Stimulated activated CD4-positive, alpha-beta T cell treated with anti-CD3 and anti-CD28 coated beads, Interleukin-1b, Interleukin-23, amount 100 ng/mL, for 4 hours (primary cell): ENCODE results near the gene CHCHD6.
A peak's percentile ranks its signal among the peaks of the same experiment; 100 is the strongest.

Source experiments
- DNase-seq, 2 donors: peaks; one replicate each; pipeline ENCODE4 v3.0.0-alpha.2; 2020; ENCODE audit warnings: low read depth in 2 of 2

CHCHD6 gene

DNA sequence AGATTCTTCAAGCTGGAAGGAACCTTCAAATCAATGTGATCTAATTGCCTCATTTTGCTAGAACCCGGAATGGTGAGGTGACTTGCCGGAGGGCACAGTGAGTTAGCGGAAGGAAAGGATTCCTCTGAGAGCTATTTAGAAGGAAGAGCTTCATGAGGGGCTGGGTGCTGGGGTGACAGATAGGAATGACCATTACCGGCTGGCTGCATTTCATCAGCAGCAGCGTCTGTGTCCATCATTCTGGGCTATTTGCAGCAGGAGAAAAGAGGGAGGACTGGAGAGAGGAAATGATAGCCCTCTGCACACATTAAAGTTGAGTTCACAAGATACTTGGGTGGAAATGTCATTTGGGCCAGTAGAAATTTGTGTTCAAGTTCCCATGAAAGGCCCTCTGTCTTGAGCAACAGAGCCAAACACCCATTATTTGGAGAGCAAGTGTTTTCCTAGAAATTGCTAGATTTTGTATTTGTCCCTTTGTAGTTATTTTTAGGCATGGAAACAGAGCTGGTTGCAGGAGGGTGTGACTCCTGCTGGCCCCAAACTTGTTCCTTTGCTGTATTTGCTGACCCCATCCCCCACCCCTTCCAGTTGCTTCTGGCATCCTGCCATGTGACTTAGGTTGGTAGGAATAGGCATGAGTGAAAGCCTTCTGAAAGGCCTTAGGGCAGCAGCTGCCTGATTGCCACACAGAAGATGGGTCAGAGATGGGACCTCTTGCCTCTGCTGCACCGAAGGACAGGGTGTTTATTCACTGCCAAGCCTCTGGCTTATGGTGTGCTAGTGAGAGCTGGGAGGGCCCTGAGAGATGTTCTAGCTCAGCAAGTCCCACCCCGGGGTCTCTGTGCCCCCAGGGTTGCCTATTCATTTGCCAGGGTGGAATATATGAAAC is 191.4 kb downstream of the CHCHD6 start:
- no peak for DNase-seq

DNA sequence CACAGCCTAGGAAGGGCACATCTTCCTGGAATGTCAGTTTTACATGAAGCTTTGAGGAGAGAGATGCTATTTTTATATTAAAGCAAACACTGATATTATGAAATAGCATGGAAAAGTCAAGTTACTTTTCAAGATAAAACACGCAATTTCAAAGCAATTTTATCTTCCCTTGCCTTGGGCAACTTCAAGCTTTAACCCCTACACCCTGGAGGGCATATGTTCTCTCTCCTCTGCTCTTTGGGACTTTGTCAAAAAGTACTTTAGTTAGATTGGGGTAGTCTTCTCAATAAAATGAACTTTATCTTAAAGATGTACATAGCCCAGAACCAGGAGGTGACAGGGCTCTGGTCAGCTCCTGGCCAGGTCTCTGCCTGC is 192.0 kb downstream of the CHCHD6 start:
- DNase-seq = no peak

DNA sequence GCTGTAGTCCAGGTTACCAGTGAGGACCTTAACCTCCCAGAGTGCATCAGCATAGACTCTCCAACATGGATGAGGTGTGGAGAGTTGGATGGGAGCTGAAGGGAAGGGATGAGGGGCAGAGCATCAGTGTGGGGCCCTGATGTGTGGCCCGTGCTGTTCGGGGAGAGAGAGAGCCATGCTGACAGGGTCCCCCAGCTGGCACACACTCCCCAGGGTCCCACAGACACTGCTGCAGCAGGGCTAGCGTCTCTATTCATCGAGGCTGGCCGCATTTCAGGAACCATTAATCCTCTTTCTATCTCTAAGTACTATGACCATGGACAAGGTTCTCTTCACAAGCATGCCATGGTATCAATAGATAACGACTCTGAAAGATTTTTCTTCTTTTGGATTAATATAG is 192.9 kb downstream of the CHCHD6 start:
- no peak for DNase-seq

DNA sequence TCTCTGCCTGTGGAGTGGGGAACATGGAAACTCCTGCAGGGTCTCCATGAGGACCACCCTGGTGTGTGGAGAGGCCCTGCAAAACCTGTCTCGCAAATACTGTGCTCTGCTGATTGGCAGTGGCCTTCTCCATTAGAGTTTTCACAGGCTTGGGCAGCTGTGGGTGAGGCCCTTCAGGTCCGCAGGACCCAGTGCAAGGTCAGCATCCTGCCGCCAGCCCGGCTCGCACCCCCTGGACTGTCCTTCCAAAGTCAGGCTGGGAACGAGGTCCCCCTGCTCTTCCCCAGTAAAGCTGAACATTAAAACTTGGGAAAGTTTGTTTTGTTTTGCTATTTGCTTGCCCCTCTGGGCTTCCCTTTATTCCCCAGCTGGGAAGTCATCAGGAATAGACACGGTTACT is 193.9 kb downstream of the CHCHD6 start:
- no peak for DNase-seq

GRCh38 chr3:126900859-126901540 is 197.0 kb downstream of the CHCHD6 start:
- DNase-seq = no peak

GRCh38 chr3:126901631-126902030 is 197.6 kb downstream of the CHCHD6 start:
- no peak for DNase-seq

GRCh38 chr3:126903521-126903920 is 199.5 kb downstream of the CHCHD6 start:
- DNase-seq = no peak

GRCh38 chr3:126907557-126907956 is 203.5 kb downstream of the CHCHD6 start:
- DNase-seq = no peak

DNA sequence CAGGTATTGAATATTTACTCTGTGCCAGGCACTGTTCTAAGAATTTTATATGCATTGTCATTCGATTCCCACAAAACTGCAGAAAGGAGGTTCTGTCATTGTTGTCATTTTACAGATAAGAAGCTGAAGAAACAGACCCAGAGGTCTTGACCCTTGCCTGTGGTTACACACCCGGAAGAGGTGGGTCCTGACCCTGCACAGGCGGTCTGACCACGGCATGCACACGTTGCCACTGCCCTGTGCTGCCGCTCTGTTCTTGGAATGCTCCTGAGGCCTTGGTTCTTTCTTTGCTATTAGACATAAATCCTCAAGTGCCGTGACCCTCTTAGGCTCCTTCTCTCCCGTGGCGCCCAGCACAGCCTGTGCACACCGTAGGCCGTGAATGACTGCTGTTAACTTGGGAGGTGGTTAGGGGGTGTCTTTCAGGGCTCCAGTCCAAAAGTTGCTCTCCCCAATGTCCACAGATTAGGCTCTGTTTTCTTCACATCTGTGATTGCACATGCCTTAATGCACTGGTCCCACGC is 204.8 kb downstream of the CHCHD6 start:
- DNase-seq = no peak

DNA sequence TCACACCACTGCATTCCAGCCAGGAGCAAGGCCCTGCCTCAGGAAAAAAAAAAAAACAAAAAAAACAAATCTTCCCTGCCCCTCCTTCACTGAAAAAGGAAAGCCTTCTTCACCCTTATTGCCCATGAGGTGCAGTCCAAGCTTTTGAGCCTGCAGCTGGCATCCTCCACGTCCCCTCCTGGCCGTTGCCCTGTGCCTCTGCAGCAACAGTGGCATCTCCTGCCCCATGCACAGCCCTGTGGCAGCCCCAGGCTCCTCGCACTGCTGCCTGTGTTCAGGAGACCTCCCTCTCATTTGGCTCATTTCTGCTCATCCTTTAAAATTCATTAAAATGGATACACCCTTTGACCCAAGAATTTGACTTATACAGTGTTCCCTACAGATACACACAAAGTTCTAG is 206.2 kb downstream of the CHCHD6 start:
- DNase-seq = no peak

GRCh38 chr3:126911162-126912026 is 207.4 kb downstream of the CHCHD6 start:
- DNase-seq = peak; percentile 7 to 20

DNA sequence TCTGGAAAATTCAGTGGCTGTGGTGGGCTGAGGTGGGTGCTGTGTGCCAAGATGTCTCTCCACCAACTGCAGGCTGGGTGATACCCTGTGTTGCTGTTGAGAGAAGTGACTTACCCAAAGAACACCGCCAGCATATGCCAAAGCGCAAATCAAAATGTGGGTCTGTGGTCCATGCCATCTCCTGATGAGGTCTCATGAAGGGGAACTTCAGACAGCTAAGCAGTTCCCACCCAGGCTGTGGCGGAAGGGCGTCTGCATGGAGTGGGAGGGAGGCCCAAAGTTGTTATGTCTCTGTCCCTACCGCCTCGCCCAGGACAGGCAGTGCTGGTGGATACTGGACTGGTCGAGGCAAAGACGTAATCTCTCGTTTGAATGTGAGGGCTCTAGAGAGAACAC is 208.0 kb downstream of the CHCHD6 start:
- no peak for DNase-seq

GRCh38 chr3:126912491-126913195 is 208.6 kb downstream of the CHCHD6 start:
- no peak for DNase-seq

- no peak for DNase-seq
Observed at GRCh38 chr3:126913524-126913923, 209.5 kb downstream of the CHCHD6 start.

GRCh38 chr3:126914226-126914625 is 210.2 kb downstream of the CHCHD6 start:
- no peak for DNase-seq

DNA sequence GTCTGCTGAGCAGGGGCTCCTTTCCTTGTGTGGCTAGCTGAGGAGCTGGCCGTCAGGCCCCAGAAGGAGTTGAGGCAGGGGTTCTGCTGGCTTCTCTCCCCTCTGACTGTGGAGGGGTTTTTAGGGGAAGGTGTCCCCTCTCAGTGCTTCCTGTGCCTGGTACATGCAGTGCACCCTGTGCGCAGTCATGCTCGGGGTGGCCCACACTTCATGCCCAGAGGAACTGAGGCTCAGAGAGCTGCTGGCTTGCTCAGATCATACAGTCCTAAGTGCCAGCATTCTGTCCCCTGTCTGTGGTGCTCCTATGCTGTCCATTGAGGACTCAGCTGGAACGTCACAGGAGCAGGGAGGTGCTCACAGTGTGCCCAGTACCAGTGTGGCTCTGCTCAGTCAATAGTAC is 211.0 kb downstream of the CHCHD6 start:
- DNase-seq = no peak

- DNase-seq = no peak
Observed at GRCh38 chr3:126916546-126916945, 212.5 kb downstream of the CHCHD6 start.

DNA sequence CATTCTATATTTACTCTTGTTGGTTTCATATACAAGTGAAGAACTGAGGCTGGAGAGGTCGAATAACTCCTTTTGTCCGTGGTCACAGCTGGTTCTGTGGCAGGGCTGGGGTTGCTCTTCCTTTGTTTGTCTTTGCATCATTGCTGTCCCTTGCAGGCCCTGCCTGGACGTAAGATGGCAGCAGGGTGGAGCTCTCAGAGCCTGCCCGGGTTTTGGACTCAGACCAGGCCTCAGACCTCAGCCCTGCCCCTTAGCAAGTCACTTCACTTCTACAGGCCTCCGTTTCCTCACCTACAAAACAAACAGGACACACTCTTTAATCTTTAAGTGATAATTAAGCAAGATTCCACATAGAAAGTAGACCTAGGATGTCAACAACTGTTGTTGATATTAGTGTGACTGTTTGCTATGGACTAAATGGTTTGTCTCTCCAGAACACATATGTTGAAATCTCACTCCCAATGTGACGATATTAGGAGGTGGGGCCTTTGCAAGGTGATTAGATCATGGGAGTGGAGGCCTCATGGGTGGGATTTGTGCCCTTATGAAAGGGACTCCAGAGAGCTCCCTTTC is 213.3 kb downstream of the CHCHD6 start:
- DNase-seq = no peak

- no peak for DNase-seq
Observed at GRCh38 chr3:126918355-126918821, 214.3 kb downstream of the CHCHD6 start.

GRCh38 chr3:126921085-126921824 is 217.2 kb downstream of the CHCHD6 start:
- no peak for DNase-seq
